ENCODE data around the gene PLOD3.

GRCh38 chr7:101177644-101178043, 39.7 kb downstream of the PLOD3 start:
- TF ChIP-seq BACH2 (CRISPR knock-in tag; IDR thresholded peaks at IDR 0.05; ENCODE audit: borderline replicate concordance) (no peak), ZNF70 (CRISPR knock-in tag; IDR thresholded peaks at IDR 0.05) (no peak), TOX (CRISPR knock-in tag; IDR thresholded peaks at IDR 0.05; ENCODE audit: borderline replicate concordance) (no peak), ZFP30 (CRISPR knock-in tag; IDR thresholded peaks at IDR 0.05) (no peak), RARB (CRISPR knock-in tag; IDR thresholded peaks at IDR 0.05) (no peak), TCF4 (CRISPR knock-in tag; IDR thresholded peaks at IDR 0.05; ENCODE audit: borderline replicate concordance) (no peak), ARNTL (CRISPR knock-in tag; IDR thresholded peaks at IDR 0.05; ENCODE audit: borderline replicate concordance, low read depth) (no peak), OSR1 (CRISPR knock-in tag; IDR thresholded peaks at IDR 0.05) (no peak), POU6F1 (CRISPR knock-in tag; IDR thresholded peaks at IDR 0.05; ENCODE audit: borderline replicate concordance, low read depth) (no peak)
